Measurements from ENCODE around the gene LMNTD1. TPM values are rescaled to one million over a fixed set of nuclear protein-coding genes. Genes with fewer than 3 reads are reported as not detected.
"Not testable (repeated sequence)": the region's sequence is repeated elsewhere in the genome, so short reads cannot be mapped to it uniquely, and the experiment has no call there.

LMNTD1 gene
- total RNA-seq, 1 donor from 2014 or later = not detected

DNA sequence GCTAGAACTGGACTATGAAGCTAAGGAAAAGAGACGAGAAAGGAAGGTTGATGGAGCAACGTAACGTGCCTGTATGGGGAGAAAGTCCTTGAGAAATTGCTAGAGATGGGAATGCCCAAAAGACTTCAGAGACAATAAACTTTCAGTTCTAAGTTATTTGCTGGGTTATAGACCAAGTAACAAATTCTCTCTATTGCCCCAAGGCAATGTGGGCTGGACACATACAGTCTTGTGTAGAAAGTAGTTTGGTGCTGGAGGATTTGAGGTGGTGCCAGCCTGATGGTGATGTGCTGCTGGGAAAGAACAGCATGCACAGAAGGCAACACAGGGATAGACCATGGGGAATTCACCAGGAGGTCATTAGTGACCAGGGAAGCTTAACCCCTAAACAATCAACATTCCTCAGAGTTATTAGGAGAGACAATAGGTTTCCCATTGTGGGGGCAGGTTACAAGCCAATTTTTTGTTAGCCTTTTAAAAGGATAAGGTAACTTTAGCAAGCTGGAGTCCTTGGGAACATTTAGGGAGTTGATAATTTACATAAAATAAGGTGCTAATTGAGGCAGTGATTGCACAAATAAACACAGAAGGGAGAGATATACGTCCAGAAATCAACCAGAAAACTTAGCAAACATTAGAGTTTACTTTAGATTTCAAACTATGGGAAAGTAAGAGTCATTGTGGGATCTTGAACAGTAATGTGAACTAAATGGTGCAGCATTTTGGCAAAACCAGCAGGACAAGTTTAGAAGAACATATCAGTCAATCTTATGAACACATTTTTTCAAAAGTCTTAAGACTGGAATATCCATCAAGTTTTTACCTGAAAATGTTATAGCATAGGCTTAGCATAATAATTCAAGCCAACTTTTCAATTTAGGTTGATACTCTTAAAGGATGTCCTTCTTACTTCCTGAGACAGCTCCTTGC lies 61.4 kb downstream of the LMNTD1 start:
- no peak for DNase-seq (ENCODE audit: low spot score)

- not testable (repeated sequence) for DNase-seq (ENCODE audit: low spot score)
Measured at GRCh38 chr12:25488956-25489870, 63.9 kb downstream of the LMNTD1 start.

- no peak for DNase-seq (ENCODE audit: low spot score)
Measured at GRCh38 chr12:25482625-25483024, 70.5 kb downstream of the LMNTD1 start.

DNA sequence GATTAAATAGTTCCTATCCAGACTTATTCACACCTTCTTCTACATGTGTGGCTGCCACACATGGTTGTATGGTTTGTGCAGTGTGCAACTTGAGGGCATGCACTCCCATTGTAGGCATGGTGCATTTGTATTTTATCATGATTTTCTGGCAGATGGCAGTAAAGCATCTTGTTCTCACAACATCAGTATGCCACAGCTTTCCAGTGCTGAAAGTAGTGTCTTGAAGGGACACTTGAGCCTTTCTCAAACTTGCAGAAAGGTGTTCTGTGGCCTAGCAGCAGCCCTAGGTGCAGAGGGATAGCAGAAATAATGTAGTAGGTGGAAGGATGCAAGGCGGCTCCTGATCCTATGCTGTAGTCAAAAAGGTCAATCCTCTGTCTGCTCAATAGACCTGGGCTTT lies 72.9 kb downstream of the LMNTD1 start:
- no peak for DNase-seq (ENCODE audit: low spot score)

- no peak for DNase-seq (ENCODE audit: low spot score)
Measured at GRCh38 chr12:25477217-25477616, 75.9 kb downstream of the LMNTD1 start.

- no peak for DNase-seq (ENCODE audit: low spot score)
Measured at GRCh38 chr12:25472453-25472852, 80.6 kb downstream of the LMNTD1 start.

GRCh38 chr12:25469861-25470260 lies 83.2 kb downstream of the LMNTD1 start:
- DNase-seq (ENCODE audit: low spot score) = no peak

GRCh38 chr12:25469368-25469767 lies 83.7 kb downstream of the LMNTD1 start:
- no peak for DNase-seq (ENCODE audit: low spot score)

DNA sequence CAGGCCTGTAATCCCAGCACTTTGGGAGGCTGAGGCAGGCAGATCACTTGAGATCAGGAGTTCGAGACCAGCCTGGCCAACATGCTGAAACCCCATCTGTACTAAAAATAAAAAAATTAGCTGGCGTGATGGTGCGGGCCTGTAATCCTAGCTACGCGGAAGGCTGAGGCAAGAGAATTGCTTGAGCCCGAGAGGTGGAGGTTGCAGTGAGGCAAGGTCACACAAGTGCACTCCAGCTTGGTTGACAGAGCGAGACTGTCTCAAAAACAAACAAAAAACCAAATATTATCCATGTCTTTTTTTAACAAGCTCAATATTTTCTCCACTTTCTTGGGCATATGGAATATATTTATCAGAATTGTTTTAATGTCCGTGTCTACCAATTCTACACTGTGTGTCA lies 89.6 kb downstream of the LMNTD1 start:
- no peak for DNase-seq (ENCODE audit: low spot score)

DNA sequence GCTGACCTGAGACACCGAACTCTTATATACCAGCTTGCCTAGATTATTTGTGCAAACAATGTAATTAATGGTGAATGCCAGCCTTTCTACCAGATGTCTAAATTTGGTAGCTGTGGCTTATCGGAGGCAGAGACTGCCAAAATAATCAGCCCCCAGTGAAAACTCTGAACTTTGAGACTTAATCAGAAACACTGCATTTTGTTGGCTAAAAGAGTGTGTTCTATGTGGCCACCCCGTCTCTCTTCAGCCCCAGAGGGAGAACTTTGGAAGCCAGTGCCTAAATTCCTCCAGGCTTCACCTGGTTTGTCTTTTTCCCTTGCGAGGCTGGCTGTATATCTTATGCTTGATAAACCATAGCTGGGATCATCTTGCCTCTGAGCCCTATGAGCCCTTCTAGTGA lies 90.1 kb downstream of the LMNTD1 start:
- DNase-seq (ENCODE audit: low spot score) = no peak

DNA sequence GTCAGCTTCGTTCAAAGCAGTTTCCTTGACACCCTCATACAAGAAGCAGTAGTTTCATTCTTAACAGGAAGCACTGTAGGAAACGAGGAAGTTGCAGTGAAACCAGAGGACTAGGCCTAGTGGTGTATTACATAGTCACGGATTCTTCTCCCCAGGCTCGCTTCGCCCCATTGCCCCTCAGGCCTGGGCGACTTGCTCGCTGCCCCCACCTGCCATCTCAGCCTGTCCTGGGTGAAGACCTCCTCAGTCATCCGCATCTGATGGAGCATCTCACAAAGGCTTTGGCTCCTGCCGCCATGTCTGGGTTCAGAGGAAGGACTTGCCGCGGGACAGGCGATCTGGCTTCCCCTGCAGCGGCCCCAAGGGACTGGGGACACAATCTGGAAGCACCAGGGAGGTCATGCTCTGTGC lies 93.5 kb downstream of the LMNTD1 start:
- DNase-seq (ENCODE audit: low spot score) = no peak

- no peak for DNase-seq (ENCODE audit: low spot score)
Measured at GRCh38 chr12:25458047-25458552, 95.0 kb downstream of the LMNTD1 start.

- no peak for DNase-seq (ENCODE audit: low spot score)
Measured at GRCh38 chr12:25456474-25456873, 96.6 kb downstream of the LMNTD1 start.

DNA sequence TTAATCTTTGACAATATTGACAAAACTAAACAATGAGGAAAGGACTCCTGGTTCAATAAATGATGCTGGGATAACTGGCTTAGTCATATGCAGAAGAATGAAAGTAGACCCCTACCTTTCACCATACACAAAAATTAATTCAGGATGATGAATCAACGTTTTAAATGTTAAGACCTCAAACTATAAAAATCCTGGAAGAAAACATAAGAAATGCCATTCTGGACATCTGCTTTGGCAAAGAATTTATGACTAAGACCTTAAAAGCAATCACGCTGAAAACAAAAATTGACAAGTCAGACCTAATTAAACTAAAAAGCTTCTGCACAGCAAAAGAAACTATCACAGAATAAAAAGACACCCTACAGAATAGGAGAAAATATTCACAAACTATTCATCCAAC lies 97.4 kb downstream of the LMNTD1 start:
- no peak for DNase-seq (ENCODE audit: low spot score)

DNA sequence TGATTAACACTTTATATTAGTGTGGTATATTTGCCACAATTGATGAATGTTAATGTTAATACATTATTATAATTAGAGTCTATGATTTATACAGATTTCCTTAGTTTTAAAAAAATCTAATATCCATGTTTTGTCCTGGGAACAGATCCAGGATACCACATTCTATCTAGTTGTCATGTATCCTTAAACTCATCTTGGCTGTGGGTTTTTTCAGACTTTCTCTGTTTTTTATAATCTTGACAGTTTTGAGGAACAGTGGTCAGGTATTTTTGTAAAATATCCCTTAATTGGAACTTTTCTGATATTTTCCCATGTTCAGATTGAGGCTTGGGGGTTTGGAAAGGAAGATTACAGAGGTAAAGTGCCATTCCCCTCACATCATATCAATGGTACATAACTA lies 104.1 kb downstream of the LMNTD1 start:
- no peak for DNase-seq (ENCODE audit: low spot score)

- no peak for DNase-seq (ENCODE audit: low spot score)
Measured at GRCh38 chr12:25447046-25447445, 106.0 kb downstream of the LMNTD1 start.

GRCh38 chr12:25438638-25439037 lies 114.4 kb downstream of the LMNTD1 start:
- no peak for DNase-seq (ENCODE audit: low spot score)

DNA sequence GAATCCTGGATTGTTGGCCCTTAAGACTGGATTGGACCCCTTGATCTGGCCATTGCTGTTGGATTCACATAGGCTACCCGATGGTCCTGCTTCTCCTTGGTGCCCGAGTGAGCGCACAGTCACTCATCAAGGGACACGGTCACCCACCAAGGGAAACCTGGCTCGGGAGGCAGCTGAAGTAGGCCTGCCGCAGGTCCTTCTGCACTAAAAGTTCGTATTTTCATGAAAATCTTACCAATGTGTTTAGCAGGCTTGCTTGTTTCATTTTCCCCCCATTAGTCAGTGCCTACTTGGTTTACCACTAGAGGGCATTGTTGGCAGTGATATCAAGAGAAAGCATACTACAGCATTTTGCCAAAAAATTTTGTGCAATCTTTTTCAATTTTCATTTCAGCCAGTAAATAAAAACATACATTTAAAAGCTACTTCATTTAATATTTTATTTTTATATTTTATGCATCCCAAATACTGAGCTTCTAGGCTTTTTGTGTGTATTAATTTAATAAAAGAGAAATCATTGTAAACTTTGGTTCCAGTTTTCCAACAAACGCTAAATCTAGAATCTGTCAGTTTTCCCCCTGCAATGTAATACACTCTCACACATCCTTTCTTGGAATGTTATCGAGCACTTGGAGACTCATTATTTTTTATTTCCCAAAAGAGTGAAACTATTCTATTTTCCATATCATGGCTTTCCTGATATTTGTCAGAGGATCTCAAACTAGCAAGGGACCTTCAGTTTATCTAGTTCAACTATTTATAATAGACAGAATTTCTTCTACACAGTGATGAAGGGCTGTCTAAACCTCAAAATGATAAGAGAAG lies 116.7 kb downstream of the LMNTD1 start:
- DNase-seq (ENCODE audit: low spot score) = no peak

DNA sequence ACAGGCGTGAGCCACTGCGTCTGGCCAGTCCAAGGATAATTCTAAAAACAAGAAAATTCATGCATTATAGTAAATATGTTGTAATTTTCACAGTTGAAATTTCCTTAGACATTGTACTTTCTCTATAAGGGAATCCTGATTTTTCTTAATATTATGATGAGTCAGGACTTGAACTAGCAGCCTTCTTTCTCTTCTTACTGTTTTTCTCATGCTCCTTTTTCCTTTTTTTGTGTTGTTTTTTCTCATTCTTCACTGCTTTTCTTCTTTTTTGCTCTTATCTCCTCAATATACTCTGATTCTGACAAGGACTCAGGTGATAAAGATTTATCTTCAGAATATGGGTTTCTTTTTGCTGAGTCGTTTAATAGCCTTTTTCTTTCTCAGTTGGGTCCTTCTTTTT lies 117.7 kb downstream of the LMNTD1 start:
- no peak for DNase-seq (ENCODE audit: low spot score)

GRCh38 chr12:25434515-25434914 lies 118.6 kb downstream of the LMNTD1 start:
- DNase-seq (ENCODE audit: low spot score) = no peak

Measured in mesenteric fat pad (tissue), 1 donor.